GM19099 (cell line): Measurements from ENCODE around the gene DGKH.

ENCODE experiments used
- POLR2A ChIP-seq: IDR thresholded peaks from 3 replicates; pipeline ENCODE4 v1.6.1; 2011; ENCODE audit warnings: low read depth; ENCODE audit not compliant: insufficient read length; ENCODE audit errors: extremely low read depth

Gene DGKH

DNA sequence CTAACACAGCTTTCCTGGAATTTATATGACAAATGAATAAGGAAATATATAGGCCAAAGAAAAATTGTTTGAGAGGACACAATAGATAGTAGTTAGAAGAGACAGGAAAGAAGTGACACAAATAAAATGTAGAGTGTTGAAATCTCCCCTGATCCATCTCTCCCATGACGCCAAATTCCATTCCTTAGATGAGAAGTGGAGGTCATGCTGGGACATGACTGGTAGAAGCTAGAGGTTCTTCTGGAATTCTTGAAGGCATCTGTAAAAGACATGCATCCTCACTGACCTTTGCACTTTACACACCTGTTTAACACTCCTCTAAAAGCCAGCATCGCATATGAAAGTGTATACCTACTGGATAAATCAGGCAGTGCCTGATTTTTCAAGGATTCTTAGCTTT, 67.8 kb downstream of the DGKH start:
- TF ChIP-seq POLR2A: no peak

DNA sequence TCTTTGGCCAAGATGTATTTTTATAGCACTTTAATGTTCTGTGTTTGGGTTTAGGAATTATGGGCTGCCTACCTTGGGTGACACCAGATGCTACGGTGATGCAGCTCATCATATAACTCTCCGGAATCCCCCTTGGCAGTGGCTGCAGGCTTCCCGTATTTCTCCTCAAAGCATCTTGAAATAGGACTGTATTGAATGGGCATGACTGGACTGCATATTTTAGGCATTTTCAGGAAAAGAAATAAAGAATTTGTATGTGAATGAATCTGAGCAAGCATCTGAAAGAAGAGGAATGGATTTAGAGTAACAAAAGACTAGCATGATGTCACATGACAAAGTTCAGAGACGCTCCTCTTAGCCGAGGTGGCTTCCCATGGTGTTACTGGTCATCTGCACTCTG, 70.6 kb downstream of the DGKH start:
- TF ChIP-seq POLR2A: no peak

DNA sequence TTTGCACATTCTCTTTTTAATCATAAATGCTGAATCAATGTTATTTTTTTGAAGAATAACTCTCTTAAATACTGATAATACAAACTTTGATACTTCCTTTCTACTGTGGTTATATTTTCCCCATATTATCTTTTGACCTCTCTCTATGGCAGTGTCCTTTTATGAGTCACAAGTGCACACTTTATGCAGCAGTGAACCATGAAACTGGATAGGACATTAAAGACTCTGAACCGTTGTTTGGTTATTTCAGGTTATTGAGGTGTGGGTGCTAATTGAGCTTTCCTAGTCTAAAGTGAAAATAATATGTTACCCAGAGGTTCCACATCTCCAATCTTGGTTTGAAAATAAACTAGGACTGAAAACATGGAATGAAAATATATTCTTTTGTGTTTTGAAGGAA, 71.4 kb downstream of the DGKH start:
- no peak for TF ChIP-seq POLR2A

DNA sequence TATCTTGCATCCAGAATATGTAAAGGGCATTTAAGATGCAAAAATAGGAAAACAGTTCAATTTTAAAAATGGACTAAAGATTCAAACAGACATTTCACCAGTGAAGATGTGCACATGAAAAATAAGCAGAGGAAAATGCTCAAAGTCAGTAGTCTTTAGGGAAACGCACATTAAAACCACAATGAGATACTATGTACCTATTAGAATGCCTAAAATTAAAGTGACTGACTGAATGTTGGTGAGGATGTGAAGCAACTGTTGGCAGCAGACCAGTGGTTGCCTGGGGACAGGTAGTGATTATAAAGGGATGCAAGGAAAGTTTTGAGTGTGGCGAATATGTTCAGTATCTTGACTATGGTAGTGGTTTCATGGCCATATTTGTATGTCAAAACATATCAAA, 75.2 kb downstream of the DGKH start:
- TF ChIP-seq POLR2A: no peak

DNA sequence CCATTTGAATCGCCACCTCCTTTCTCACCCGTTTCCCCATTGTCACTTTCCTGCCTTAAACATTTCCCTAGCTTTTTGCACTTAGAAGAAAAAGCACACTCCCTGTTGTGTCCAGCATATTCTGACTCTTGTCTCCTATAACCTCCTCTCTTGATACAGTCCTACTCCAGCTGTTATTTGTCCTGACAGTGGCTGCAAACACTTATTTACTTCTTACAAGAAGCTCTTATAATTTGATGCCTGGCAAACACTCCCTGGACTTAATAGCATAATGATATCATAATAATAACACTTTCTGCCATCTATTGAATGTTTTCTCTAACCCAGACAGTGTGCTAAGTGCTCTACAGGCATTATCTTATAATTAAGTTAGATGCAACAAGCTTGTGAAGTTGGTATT, 76.6 kb downstream of the DGKH start:
- TF ChIP-seq POLR2A: no peak

DNA sequence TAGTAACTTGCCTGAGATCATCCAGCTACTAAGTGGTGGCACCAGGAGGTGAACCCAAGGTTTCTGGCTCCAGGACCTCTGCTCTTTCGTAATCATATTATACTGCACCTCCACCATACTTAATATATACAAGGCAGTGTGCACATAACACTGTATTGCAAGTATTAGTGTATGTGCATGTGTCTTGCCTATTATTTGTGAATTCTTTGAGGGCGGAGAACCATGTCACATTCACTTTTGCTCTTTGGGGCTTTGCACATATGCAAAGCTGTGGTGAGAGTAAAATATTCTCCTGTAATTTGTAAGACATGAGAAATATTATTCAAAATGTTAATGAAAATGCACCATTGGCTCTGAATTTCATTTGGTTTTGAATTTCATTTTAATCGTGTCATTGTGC, 78.6 kb downstream of the DGKH start:
- TF ChIP-seq POLR2A: no peak

DNA sequence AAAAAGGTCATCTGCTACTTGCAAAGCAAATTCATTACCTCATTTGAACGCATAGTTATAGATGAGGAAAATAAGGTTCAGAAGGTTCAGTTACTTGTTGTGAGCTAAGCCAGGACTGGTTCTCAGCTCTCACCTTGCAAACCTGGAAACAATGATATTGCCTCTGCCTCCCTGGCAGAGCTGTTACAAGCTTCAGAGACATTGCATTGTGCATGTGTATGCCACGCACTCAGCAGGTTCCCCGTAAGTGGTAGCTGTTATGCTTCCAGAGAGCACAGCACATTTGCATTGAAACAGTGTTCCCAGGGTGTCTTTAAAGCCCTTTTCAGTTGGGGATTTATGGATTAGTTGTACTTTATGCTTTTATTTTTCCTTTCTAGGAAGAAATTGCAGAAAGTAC, 80.6 kb downstream of the DGKH start:
- TF ChIP-seq POLR2A: no peak

DNA sequence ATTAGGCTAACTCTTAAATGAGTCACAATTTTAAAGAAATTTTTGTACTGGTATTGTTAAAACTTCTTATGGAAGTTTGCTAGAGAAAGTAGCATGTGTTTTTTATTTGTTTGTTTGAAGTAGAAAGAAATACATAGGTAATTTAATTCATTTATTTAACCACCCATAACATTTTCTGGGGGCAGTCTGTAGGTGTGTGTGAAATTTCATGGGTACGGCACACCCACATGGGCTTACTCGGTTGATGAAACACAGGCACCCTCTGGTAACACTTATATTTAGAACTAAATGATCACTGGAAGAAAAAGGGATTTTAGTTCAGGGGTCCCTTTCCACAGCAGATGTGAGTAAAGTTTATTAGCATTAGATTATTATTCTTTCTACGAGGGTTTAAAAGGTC, 88.1 kb downstream of the DGKH start:
- TF ChIP-seq POLR2A: no peak

DNA sequence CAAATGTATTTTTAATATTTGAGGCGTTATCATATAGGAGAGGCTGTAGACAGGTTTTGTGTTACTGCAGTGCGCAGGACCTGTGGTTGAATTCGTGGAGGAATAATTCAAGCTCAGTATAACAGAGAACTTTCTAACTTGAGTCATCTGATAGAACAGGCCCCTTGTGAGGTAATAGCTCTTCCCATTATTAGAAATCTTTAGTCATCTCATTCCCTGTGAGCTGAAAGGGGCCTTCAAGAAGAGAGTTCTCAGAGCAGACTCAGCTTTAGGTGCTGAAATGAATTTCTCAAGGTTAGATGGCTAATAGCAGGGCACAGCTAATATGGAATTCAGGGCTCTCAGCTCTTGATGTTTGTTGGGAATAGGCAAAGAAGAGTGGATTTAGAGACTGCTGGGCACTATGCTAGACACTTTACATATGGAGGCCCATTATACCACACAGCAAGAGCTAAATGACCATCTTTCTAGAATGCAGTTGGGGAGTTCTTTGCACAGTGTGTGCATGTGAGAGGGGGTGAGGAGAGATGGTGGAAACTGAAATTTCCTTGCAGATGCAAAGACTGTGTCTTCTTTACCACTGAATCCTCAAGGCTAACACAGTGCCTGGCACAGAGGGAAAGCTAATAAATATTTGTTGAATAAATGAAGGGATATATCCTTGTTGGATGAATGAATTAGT, 89.5 kb downstream of the DGKH start:
- no peak for TF ChIP-seq POLR2A

DNA sequence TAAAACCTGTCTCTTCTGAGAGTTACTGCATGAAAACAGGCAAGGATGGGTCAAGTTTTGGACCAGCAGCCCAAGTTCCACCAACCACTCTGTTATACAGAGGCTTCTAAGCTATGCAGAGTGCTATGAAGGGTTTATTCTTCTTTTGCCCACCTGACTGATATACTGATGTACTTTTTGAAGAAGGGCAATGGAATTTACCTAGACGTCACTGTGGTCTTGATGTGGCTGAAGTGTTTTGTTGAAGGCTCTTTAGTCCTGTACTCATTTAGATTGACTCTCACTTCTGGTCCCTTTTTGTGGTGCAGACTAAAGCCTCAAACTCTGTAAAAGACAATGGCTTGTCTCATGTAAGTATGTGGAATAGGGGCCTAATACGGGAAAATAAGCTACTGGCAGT, 92.0 kb downstream of the DGKH start:
- no peak for TF ChIP-seq POLR2A

DNA sequence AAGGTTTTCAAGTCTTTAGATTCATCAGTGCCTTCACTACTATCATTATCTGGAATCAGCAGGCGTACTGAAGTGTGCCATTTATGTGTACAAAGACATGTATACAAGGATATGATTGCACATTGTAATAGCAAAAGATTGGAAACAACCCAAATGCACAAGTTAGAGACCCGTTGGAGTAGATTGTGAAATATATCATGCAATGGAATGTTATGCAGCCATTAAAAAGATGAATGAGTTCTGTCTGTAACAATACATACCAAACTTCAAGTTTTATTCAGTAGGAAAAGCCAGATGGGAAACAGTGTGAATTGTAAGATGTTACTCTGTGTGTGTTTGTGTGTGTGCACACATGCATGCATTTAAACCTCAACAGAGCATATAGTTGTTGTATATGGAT, 97.9 kb downstream of the DGKH start:
- TF ChIP-seq POLR2A: no peak

DNA sequence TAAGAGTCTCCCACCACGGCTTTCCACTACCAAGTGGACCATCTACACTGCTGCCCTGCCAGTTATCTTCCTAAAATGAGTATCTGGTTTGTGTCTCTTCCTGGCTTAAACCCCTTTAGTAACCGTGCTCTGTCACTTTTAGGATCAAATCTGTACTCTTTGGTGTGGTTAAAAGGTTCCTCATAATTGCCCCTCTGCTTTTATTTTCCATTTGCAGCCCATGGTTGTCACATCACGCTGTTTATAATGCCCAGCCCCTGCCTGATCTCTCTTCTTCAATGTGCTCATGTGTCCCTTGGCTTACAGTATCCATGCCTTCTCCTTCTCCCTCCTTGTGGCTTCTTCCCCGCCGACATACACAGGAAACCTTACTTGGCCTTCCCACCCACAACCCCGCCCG, 100.1 kb downstream of the DGKH start:
- TF ChIP-seq POLR2A: no peak

DNA sequence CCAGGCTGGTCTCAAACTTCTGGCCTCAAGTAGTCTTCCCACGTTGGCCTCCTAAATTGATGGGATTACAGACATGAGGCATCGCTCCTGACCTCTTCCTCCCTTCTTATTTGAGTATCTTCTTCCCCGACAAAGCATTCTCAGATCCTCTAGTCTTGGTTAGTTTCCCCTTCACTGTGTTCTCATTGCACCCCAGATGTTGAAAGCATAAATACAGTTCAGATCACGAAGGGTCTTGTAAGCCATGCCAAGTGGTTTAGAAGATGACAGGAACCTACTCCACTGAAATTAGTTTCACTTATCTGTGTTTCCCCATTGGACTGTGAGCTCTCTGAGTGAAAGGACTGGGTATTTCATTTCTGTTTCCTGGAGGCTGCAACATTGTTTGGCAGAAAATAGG, 100.7 kb downstream of the DGKH start:
- TF ChIP-seq POLR2A: no peak

DNA sequence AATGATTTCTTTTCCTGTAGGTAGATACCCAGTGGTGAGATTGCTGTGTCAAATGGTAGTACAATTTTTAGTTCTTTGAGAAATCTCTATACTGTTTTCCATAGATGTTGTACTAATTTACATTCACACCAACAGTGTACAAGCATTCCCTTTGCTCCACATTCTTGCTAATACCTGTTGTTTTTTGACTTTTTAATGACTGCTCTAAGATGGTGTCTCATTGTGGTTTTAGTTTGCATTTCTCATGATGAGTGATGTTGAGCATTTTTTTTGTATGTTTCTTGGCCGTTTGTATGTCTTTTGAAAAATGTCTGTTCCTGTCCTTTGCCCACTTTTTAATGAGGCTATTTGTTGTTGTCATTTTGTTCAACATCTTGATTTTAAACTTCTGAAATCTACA, 103.3 kb downstream of the DGKH start:
- TF ChIP-seq POLR2A: no peak

DNA sequence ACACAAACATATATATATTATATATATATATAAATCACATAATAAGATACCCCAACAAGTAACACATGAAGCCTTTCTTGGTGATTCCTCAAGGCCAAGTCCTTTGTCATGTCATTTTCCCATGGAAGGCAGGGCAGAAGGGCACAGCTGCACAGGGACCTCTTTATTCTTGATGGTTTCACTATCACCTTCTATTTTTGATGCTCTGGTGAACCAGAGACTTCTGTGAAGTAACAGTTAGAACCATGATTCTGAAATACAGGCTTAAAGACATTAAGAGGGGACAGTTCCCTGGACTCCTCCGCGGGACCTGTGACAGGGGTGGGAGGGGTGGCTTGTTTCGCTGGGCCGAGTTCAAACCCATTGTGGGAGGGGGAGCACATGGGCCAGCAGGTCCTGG, 104.0 kb downstream of the DGKH start:
- TF ChIP-seq POLR2A: no peak

DNA sequence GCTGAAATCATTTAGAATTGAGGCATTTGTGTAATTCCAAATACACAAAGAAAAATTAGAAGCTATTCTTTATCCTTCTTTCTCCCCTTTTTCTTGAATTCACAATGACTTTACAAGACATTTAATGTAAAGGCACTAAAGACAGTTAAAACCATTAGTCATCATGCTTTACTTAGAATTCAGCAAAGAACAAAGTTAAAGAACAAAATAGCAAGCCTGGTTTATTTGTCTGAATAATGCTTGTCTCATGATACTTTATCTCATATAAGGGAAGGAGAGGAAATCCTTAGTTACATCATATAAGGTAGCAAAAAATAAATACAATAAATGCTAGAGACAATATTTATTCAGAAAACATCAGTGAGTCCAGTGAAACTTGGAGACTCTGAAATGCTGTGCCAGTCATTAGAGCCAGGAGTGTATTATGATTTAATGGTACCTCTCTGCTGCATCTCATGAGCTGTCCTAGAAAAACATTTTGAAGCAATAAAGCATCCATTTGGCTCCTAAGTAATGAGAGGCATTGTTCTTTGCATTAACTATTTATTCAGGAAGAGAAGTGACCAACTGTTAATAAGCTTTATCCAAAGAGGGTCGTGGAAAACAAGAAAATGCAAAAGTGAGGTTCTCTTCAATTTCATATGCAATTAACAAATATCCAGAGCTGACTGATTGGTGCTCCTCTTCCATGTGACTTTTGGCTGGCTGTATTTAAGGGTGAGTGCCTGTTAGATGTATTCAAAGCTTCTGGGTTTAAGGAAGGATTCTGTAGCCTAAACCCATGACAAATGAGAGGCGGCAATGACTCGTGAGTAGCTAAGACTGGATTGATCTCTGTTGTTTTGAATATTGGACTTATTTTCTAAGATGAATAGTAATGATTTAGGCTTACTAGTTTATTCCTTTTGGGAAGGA, 105.0 kb downstream of the DGKH start:
- TF ChIP-seq POLR2A: no peak

DNA sequence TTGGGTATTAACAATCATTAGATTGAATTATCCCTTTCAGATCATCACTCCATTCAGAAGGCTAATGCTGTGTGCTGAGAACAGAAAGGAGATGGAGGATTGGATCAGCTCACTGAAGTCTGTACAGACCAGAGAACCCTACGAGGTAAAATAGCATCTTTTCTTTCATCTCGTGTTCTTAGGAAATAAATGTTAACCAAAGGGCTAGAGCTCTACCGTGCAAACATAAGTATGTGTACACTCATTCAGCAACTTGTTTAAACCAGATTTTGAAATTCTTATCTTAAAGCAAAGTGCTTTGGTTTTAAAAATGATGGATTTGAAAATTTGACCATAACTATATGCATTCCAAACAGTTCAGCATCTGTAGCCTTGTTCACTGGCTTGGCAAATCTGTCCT, 106.8 kb downstream of the DGKH start:
- no peak for TF ChIP-seq POLR2A

DNA sequence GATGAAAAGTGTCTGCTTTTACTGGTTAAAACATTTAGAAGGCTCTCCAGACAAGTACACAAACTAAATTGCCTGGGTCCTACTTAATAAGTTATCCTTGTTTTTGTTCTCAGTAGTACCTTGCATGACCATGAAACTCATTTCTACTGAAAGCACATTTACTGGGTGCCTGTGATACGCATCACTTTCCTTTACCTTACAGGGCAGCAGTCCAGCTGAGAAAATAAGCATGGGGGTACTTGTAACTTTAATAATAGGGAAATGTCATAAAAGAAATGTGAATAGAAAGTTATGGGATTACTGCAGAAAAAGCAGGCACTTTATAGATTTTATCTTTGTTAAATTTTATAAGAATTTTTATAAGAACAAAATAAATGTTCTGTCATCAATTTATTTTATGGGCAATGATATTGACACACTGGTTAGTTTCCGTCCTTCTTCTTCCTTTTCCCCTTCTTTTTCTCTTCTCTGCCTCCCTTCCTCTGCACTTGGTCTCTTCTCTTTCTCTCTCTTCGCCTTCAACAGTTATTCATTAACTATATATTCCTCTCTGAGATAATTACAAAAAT, 116.2 kb downstream of the DGKH start:
- no peak for TF ChIP-seq POLR2A
